OCI-LY7 (cell line): ENCODE data around the gene GPR183. TPM values are rescaled to one million over a fixed set of nuclear protein-coding genes. Genes with fewer than 3 reads are reported as not detected.

Experiments
- BruUV-seq: library from RNA; stranded (reverse); fragments of 400-500 nt; replicated peaks from 2 replicates; lab custom pipeline; 2021; lab: Mats Ljungman, UMichigan
- CTCF ChIA-PET: fragments of 300-600 bp; sonication (Branson Sonifier 250); formaldehyde crosslinking; loops from one replicate; lab custom pipeline; 2022; ENCODE audit warnings: antibody characterized with exemption; ENCODE audit not compliant: unreplicated experiment; lab: Charles Lee
- POLR2A ChIA-PET: fragments of 300-600 bp; sonication (Branson Sonifier 250); formaldehyde crosslinking; loops from one replicate; lab custom pipeline; 2022; ENCODE audit warnings: antibody characterized with exemption; lab: Charles Lee
- DNase-seq: peaks from one replicate; pipeline ENCODE4 v3.0.0-alpha.2; 2015; ENCODE audit warnings: low spot score
- H2AFZ ChIP-seq: fragments of 200-600 bp; sonication (generic), shearing (Covaris generic); 2 replicates; pipeline ENCODE4 v1.6.1; 2014; ENCODE audit warnings: mild to moderate bottlenecking, antibody characterized with exemption, low read length, moderate library complexity
- H3K27ac ChIP-seq: fragments of 200-600 bp; sonication (generic); 2 replicates; pipeline ENCODE4 v1.5.1; 2014; ENCODE audit warnings: mixed run types, low read depth, mild to moderate bottlenecking, moderate library complexity, low read length, inconsistent platforms; ENCODE audit not compliant: poor library complexity, severe bottlenecking
- H3K36me3 ChIP-seq: fragments of 200-600 bp; sonication (generic); 2 replicates; pipeline ENCODE4 v1.6.1; 2014; ENCODE audit warnings: mild to moderate bottlenecking, antibody characterized with exemption, low read length, moderate library complexity, mixed read lengths; ENCODE audit not compliant: insufficient read depth
- H3K4me1 ChIP-seq: fragments of 200-600 bp; sonication (generic); 2 replicates; pipeline ENCODE4 v1.5.1; 2014; ENCODE audit warnings: mild to moderate bottlenecking, low read length; ENCODE audit not compliant: insufficient read depth, poor library complexity, severe bottlenecking
- H3K4me2 ChIP-seq: fragments of 200-600 bp; sonication (generic); 2 replicates; pipeline ENCODE4 v1.6.1; 2014; ENCODE audit warnings: mild to moderate bottlenecking, low read length
- H3K4me3 ChIP-seq: fragments of 200-600 bp; sonication (generic); 2 replicates; pipeline ENCODE4 v1.5.1; 2014; ENCODE audit warnings: mild to moderate bottlenecking, low read depth, low read length; ENCODE audit not compliant: poor library complexity, severe bottlenecking
- H3K79me2 ChIP-seq: fragments of 200-600 bp; sonication (generic); 2 replicates; pipeline ENCODE4 v1.6.1; 2016; ENCODE audit warnings: low read depth, mild to moderate bottlenecking, low read length, moderate library complexity, mixed read lengths; ENCODE audit not compliant: insufficient read depth
- H3K9me2 ChIP-seq: fragments of 200-600 bp; sonication (generic); 2 replicates; pipeline ENCODE4 v1.6.1; 2016; ENCODE audit warnings: mild to moderate bottlenecking, low read length, mixed read lengths; ENCODE audit not compliant: insufficient read depth
- H3K9me3 ChIP-seq: fragments of 200-600 bp; sonication (generic); 2 replicates; pipeline ENCODE4 v1.6.1; 2014; ENCODE audit warnings: mild to moderate bottlenecking, mixed run types, low read length, mixed read lengths
- H4K20me1 ChIP-seq: fragments of 200-600 bp; sonication (generic); 2 replicates; pipeline ENCODE4 v1.6.1; 2014; ENCODE audit warnings: mild to moderate bottlenecking, antibody characterized with exemption, low read length, moderate library complexity, mixed read lengths; ENCODE audit not compliant: insufficient read depth
- CTCF ChIP-seq: fragments of 200-600 bp; sonication (generic); conservative IDR thresholded peaks from 2 replicates; pipeline ENCODE4 v1.5.1; 2014; ENCODE audit warnings: mild to moderate bottlenecking, antibody characterized with exemption, low read length, moderate library complexity, mixed read lengths
- EZH2phosphoT487 ChIP-seq: fragments of 200-600 bp; sonication (generic); IDR thresholded peaks from 2 replicates; pipeline ENCODE4 v1.6.1; 2018; ENCODE audit warnings: low read depth, borderline replicate concordance, mild to moderate bottlenecking, mixed run types, antibody characterized with exemption, low read length, moderate library complexity, mixed read lengths
- intact Hi-C: fragments of 100-400 bp; cut with micrococcal nuclease; formaldehyde crosslinking; loops from one replicate; pipeline ENCODE4 v1.10.0; 2022; ENCODE audit not compliant: unreplicated experiment
- total RNA-seq, 2 experiments: library from RNA; depleted of rRNA in 1 of 2; stranded (reverse); fragments of >200 nt in 1 of 2; shearing (Covaris generic) in 1 of 2; gene quantifications; 2 replicates each; pipeline ENCODE4 v1.2.3, GENCODE V29; 2014 to 2022

GPR183 gene
- total RNA-seq, 2 experiments from 2014 or later: not detected

- no TSS peak for BruUV-seq
- TF ChIP-seq EZH2phosphoT487 (no peak), CTCF (no peak)
- no peak for DNase-seq
- intact Hi-C loops: loop anchor here (10.0 kb wide), 1 partner anchor 415 kb away; no protein-coding TSS in a partner anchor
- H3K27ac ChIP-seq: peak overlapping the region; percentile 97
- H3K36me3 ChIP-seq: peaks cover 21% of the 10 kb centered on the region
- no peak overlapping the region for H3K4me3 ChIP-seq
- H2AFZ ChIP-seq: no peak overlapping the region
- peaks cover 44% of the 10 kb centered on the region for H3K79me2 ChIP-seq
- H3K4me1 ChIP-seq: peaks cover 70% of the 10 kb centered on the region
- H4K20me1 ChIP-seq: 0 out of 2 replicates have a peak, but pooled peaks cover 4% of the 10 kb centered on the region
- H3K4me2 ChIP-seq: peak overlapping the region; percentile 81
- no peaks in the 10 kb centered on the region for H3K9me3 ChIP-seq
- CTCF ChIA-PET: interaction anchor here (1.0 kb wide), 1 partner anchor 60 kb away, joined by 3 read pairs; the partner anchor contains the start of gene UBAC2
- POLR2A ChIA-PET: interaction anchor here (1.2 kb wide), 1 partner anchor 60 kb away, joined by 5 read pairs; the partner anchor contains the start of gene UBAC2
- no peaks in the 10 kb centered on the region for H3K9me2 ChIP-seq
Observed at GRCh38 chr13:99260216-99260615, 47.0 kb downstream of the GPR183 start.

GRCh38 chr13:99258946-99259345 lies 48.3 kb downstream of the GPR183 start:
- no peaks in the 10 kb centered on the region for H3K9me3 ChIP-seq
- H4K20me1 ChIP-seq: 0 out of 2 replicates have a peak, but pooled peaks cover 4% of the 10 kb centered on the region
- H3K79me2 ChIP-seq: peaks cover 56% of the 10 kb centered on the region
- no peak overlapping the region for H2AFZ ChIP-seq
- CTCF ChIA-PET: interaction anchor here (0.6 to 1.0 kb wide), 2 partner anchors 58 to 83 kb away, joined by 3 read pairs; partner anchors contain the start of gene UBAC2
- DNase-seq: peak; percentile 75
- TF ChIP-seq CTCF (no peak), EZH2phosphoT487 (no peak)
- BruUV-seq: no TSS peak
- peaks cover 70% of the 10 kb centered on the region for H3K4me1 ChIP-seq
- intact Hi-C loops: loop anchor here (1.0 to 10.0 kb wide), 3 partner anchors 31 to 246 kb away; partner anchors contain the start of gene TM9SF2
- peaks cover 31% of the 10 kb centered on the region for H3K36me3 ChIP-seq
- POLR2A ChIA-PET: interaction anchor here (0.6 to 4.1 kb wide), 10 partner anchors 14 to 74 kb away, joined by 3 to 51 read pairs (median 4); partner anchors contain the start of gene UBAC2
- no peaks in the 10 kb centered on the region for H3K9me2 ChIP-seq
- peak overlapping the region; percentile 76 for H3K4me3 ChIP-seq
- peak overlapping the region; percentile 81 for H3K4me2 ChIP-seq
- peak overlapping the region; percentile 97 for H3K27ac ChIP-seq
